Measurements from ENCODE around the gene CATSPERZ. TPM values are rescaled to one million over a fixed set of nuclear protein-coding genes. Genes with fewer than 3 reads are reported as not detected.

The CATSPERZ gene
- total RNA-seq, 1 donor: not detected

DNA sequence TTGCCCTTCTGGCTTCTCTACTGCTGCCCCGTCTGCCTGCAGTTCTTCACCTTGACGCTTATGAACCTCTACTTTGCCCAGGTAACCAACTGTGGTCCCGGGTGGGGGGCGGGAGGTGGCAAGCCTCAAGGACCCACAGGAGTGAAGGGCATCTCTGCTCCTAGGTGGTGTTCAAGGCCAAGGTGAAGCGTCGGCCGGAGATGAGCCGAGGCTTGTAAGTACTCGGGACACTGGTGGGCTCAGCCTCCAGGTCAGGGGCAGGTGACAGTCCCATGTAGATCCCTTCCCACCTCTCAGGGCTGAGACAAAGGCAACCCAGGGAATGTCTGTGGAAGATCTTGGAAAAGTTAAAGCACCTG, 13.4 kb upstream of the CATSPERZ start:
- DNase-seq (ENCODE audit: insufficient read length, low spot score, missing footprints): peak; percentile 55
- Histone ChIP-seq H3K27ac (ENCODE audit: low read depth, low read length) (no peak overlapping the region), H3K4me2 (ENCODE audit: insufficient read depth, low read length) (peak overlapping the region; percentile 99), H3K4me1 (ENCODE audit: insufficient read depth, low read length) (peaks cover 21% of the 10 kb centered on the region), H3K36me3 (ENCODE audit: insufficient read depth, low read length) (peaks cover 12% of the 10 kb centered on the region), H3K79me2 (ENCODE audit: insufficient read depth, low read length) (peaks cover 30% of the 10 kb centered on the region), H3K27me3 (ENCODE audit: insufficient read depth, low read length) (peaks cover 20% of the 10 kb centered on the region), H3K9me3 (ENCODE audit: low read depth, low read length) (no peaks in the 10 kb centered on the region), H2AFZ (ENCODE audit: low read length) (no peak overlapping the region), H4K20me1 (ENCODE audit: insufficient read depth, low read length) (peaks cover 2% of the 10 kb centered on the region), H3K4me3 (ENCODE audit: insufficient read depth, low read length) (no peak overlapping the region)
- TF ChIP-seq, protein P1, sequence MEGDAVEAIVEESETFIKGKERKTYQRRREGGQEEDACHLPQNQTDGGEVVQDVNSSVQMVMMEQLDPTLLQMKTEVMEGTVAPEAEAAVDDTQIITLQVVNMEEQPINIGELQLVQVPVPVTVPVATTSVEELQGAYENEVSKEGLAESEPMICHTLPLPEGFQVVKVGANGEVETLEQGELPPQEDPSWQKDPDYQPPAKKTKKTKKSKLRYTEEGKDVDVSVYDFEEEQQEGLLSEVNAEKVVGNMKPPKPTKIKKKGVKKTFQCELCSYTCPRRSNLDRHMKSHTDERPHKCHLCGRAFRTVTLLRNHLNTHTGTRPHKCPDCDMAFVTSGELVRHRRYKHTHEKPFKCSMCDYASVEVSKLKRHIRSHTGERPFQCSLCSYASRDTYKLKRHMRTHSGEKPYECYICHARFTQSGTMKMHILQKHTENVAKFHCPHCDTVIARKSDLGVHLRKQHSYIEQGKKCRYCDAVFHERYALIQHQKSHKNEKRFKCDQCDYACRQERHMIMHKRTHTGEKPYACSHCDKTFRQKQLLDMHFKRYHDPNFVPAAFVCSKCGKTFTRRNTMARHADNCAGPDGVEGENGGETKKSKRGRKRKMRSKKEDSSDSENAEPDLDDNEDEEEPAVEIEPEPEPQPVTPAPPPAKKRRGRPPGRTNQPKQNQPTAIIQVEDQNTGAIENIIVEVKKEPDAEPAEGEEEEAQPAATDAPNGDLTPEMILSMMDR (IDR thresholded peaks at IDR 0.05; ENCODE audit: extremely low read depth, low read depth, low read length): no peak

DNA sequence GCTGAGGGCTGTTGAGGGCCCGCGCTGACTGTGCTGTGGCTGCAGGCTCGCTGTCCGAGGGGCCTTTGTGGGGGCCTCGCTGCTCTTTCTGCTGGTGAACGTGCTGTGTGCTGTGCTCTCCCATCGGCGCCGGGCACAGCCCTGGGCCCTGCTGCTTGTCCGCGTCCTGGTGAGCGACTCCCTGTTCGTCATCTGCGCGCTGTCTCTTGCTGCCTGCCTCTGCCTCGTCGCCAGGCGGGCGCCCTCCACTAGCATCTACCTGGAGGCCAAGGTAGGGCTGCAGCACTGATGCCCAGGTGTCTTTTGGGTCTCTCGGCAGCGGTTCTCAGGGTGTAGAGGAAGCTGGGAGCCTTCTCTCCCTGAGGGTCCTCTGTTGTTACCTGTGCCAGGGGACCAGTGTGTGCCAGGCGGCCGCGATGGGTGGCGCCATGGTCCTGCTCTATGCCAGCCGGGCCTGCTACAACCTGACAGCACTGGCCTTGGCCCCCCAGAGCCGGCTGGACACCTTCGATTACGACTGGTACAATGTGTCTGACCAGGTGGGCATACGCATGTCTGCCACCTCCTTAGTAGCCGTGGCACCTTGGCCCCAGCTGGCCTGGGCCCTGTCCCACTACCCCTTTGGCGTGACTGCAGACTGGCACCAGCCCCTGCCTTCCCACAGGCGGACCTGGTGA, 12.3 kb upstream of the CATSPERZ start:
- H3K9me3 ChIP-seq (ENCODE audit: low read depth, low read length): no peaks in the 10 kb centered on the region
- peak; percentile 86 for DNase-seq (ENCODE audit: insufficient read length, low spot score, missing footprints)
- TF ChIP-seq, protein P1 (IDR thresholded peaks at IDR 0.05; ENCODE audit: extremely low read depth, low read depth, low read length): no peak
- no peak overlapping the region for H3K27ac ChIP-seq (ENCODE audit: low read depth, low read length)
- H3K4me2 ChIP-seq (ENCODE audit: insufficient read depth, low read length): no peak overlapping the region
- peaks cover 23% of the 10 kb centered on the region for H3K79me2 ChIP-seq (ENCODE audit: insufficient read depth, low read length)
- H3K4me3 ChIP-seq (ENCODE audit: insufficient read depth, low read length): no peak overlapping the region
- H3K27me3 ChIP-seq (ENCODE audit: insufficient read depth, low read length): peaks cover 30% of the 10 kb centered on the region
- peaks cover 21% of the 10 kb centered on the region for H3K4me1 ChIP-seq (ENCODE audit: insufficient read depth, low read length)
- peaks cover 3% of the 10 kb centered on the region for H3K36me3 ChIP-seq (ENCODE audit: insufficient read depth, low read length)
- H2AFZ ChIP-seq (ENCODE audit: low read length): no peak overlapping the region
- peaks cover 2% of the 10 kb centered on the region for H4K20me1 ChIP-seq (ENCODE audit: insufficient read depth, low read length)

DNA sequence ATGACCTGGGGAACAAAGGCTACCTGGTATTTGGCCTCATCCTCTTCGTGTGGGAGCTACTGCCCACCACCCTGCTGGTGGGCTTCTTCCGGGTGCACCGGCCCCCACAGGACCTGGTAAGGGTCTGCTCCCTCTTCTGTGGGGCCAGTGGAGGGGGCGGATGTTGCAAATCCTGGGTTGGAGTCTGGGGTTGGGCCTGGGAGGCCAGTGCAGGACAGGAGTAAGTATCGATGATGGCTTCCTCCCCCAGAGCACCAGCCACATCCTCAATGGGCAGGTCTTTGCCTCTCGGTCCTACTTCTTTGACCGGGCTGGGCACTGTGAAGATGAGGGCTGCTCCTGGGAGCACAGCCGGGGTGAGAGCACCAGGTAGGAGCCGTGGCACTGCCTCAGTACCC, 11.8 kb upstream of the CATSPERZ start:
- no peak overlapping the region for H3K4me2 ChIP-seq (ENCODE audit: insufficient read depth, low read length)
- H4K20me1 ChIP-seq (ENCODE audit: insufficient read depth, low read length): peaks cover 2% of the 10 kb centered on the region
- H3K27ac ChIP-seq (ENCODE audit: low read depth, low read length): no peak overlapping the region
- DNase-seq (ENCODE audit: insufficient read length, low spot score, missing footprints): no peak
- no peaks in the 10 kb centered on the region for H3K9me3 ChIP-seq (ENCODE audit: low read depth, low read length)
- TF ChIP-seq, protein P1 (IDR thresholded peaks at IDR 0.05; ENCODE audit: extremely low read depth, low read depth, low read length): no peak
- peaks cover 17% of the 10 kb centered on the region for H3K4me1 ChIP-seq (ENCODE audit: insufficient read depth, low read length)
- peaks cover 35% of the 10 kb centered on the region for H3K27me3 ChIP-seq (ENCODE audit: insufficient read depth, low read length)
- no peak overlapping the region for H3K4me3 ChIP-seq (ENCODE audit: insufficient read depth, low read length)
- H3K36me3 ChIP-seq (ENCODE audit: insufficient read depth, low read length): no peaks in the 10 kb centered on the region
- H3K79me2 ChIP-seq (ENCODE audit: insufficient read depth, low read length): peaks cover 17% of the 10 kb centered on the region
- no peak overlapping the region for H2AFZ ChIP-seq (ENCODE audit: low read length)

DNA sequence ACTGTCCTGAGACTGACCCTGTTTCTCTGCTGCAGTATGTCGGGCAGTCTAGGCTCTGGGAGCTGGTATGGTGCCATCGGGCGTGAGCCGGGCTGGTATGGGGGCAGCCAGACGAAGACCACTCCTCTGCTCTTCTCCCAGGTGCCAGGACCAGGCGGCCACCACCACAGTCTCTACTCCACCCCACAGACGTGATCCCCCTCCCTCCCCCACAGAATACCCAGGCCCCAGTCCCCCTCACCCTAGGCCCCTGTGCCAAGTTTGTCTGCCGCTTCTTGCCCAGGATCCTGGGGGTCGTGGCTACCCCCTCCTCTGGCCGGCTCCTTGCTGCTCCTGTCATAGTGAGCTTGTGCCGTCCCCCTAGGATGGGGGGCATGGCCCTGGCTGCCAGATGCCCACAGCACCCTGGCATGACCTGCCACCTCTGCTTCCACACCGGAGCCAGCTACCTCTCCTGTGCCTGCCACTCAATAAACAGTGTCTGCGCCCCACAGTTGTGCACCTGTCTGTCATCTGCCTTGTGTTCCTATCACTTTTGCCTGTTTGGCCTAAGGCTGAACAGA, 11.1 kb upstream of the CATSPERZ start:
- Histone ChIP-seq H3K4me1 (ENCODE audit: insufficient read depth, low read length) (peaks cover 10% of the 10 kb centered on the region), H3K27me3 (ENCODE audit: insufficient read depth, low read length) (peaks cover 42% of the 10 kb centered on the region), H3K9me3 (ENCODE audit: low read depth, low read length) (no peaks in the 10 kb centered on the region), H3K27ac (ENCODE audit: low read depth, low read length) (no peak overlapping the region), H4K20me1 (ENCODE audit: insufficient read depth, low read length) (peaks cover 2% of the 10 kb centered on the region), H3K4me2 (ENCODE audit: insufficient read depth, low read length) (no peak overlapping the region), H2AFZ (ENCODE audit: low read length) (no peak overlapping the region), H3K79me2 (ENCODE audit: insufficient read depth, low read length) (peaks cover 10% of the 10 kb centered on the region), H3K4me3 (ENCODE audit: insufficient read depth, low read length) (no peak overlapping the region), H3K36me3 (ENCODE audit: insufficient read depth, low read length) (no peaks in the 10 kb centered on the region)
- TF ChIP-seq, protein P1 (IDR thresholded peaks at IDR 0.05; ENCODE audit: extremely low read depth, low read depth, low read length): no peak
- DNase-seq (ENCODE audit: insufficient read length, low spot score, missing footprints): peak; percentile 53

Data from osteoblast (primary cell).